Effector memory CD4-positive, alpha-beta T cell (primary cell): ENCODE data around the gene PLEKHM1.
"Not testable (repeated sequence)": the region's sequence is repeated elsewhere in the genome, so short reads cannot be mapped to it uniquely, and the experiment has no call there.

Source experiments
- DNase-seq, 3 donors: peaks; one replicate each; pipeline ENCODE4 v3.0.0-alpha.2; 2020
- H3K27ac ChIP-seq: 2 replicates; pipeline ENCODE4 v1.7.0; 2013; ENCODE audit warnings: mild to moderate bottlenecking, low read length, moderate library complexity; ENCODE audit not compliant: insufficient read depth, poor library complexity, severe bottlenecking
- H3K27me3 ChIP-seq: replicated peaks from 2 replicates; pipeline ENCODE4 v1.7.0; 2013; ENCODE audit warnings: mild to moderate bottlenecking, low read length; ENCODE audit not compliant: insufficient read depth, control insufficient read depth, poor library complexity, severe bottlenecking
- H3K36me3 ChIP-seq: 2 replicates; pipeline ENCODE4 v1.7.0; 2013; ENCODE audit warnings: mild to moderate bottlenecking, low read length, moderate library complexity; ENCODE audit not compliant: control insufficient read depth, insufficient read depth
- H3K4me1 ChIP-seq: 2 replicates; pipeline ENCODE4 v1.7.0; 2013; ENCODE audit warnings: low read length, mild to moderate bottlenecking; ENCODE audit not compliant: control insufficient read depth, insufficient read depth, poor library complexity, severe bottlenecking
- H3K4me3 ChIP-seq: 2 replicates; pipeline ENCODE4 v1.7.0; 2013; ENCODE audit warnings: low read length, low read depth, mild to moderate bottlenecking; ENCODE audit not compliant: insufficient read depth, poor library complexity, severe bottlenecking
- H3K9me3 ChIP-seq: 2 replicates; pipeline ENCODE4 v1.7.0; 2013; ENCODE audit warnings: mild to moderate bottlenecking, low read length, moderate library complexity; ENCODE audit not compliant: control insufficient read depth

PLEKHM1 gene

DNA sequence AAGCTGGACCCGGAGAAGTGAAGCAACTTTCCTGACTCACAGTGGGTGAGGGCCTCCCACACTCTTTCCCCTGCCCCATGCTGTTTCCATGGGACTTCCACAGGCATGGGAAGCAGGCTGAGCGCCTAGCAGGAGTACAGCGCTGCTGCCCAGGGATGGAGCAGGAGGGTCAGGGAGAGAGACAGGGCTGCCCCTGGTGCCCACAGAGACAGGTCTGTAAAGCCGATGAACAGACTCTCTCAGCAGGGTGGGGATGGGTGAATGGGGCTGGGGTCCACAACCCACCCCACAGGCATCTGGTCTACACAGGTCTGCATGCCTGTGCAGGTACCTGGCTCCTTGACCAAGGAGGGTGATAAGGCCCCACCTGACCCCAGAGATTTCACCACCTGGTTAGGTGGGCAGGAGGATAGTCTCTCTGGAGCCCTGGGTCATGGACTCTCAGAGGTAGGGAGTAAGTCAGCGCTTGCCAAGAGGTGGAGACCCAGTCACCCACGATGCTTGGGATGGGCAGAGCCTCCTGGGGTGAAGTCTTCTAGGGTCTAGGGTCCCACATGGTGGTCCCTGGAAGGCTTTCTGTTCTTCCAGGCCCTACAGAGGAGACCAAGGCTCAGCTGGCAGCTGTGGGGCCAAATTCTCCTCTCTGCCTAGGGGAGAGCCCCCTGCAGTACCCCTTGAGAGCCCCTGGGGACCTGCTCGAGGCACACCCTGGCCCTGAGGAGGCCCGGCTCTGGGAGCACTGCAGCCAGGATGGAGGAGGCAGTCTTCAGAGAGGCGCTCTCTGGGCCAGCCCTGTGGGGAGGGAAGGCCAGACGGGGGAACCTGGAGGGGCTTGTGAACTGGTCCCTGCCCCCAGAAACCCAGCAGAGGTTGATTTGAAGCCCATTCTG, 46.9 kb downstream of the PLEKHM1 start:
- not testable (repeated sequence) for H3K4me1 ChIP-seq, DNase-seq, H3K36me3 ChIP-seq, H3K9me3 ChIP-seq, H3K4me3 ChIP-seq, H3K27ac ChIP-seq, H3K27me3 ChIP-seq

GRCh38 chr17:45441526-45442310, 48.8 kb downstream of the PLEKHM1 start:
- no peak overlapping the region for H3K4me3 ChIP-seq
- peaks cover 13% of the 10 kb centered on the region for H3K36me3 ChIP-seq
- no peaks in the 10 kb centered on the region for H3K27me3 ChIP-seq
- no peaks in the 10 kb centered on the region for H3K9me3 ChIP-seq
- H3K27ac ChIP-seq, result no peak overlapping the region
- H3K4me1 ChIP-seq, result no peaks in the 10 kb centered on the region
- DNase-seq, result no peak

- H3K27me3 ChIP-seq, H3K4me3 ChIP-seq, H3K4me1 ChIP-seq, H3K9me3 ChIP-seq, H3K27ac ChIP-seq, DNase-seq: not testable (repeated sequence)
- H3K36me3 ChIP-seq, result peaks cover 13% of the 10 kb centered on the region
These were observed 49.5 kb downstream of the PLEKHM1 start for GRCh38 chr17:45440839-45441515.

- Histone ChIP-seq H3K4me3 (no peak overlapping the region), H3K4me1 (no peaks in the 10 kb centered on the region), H3K27me3 (no peaks in the 10 kb centered on the region), H3K27ac (no peak overlapping the region), H3K36me3 (peaks cover 13% of the 10 kb centered on the region), H3K9me3 (no peaks in the 10 kb centered on the region)
- DNase-seq, result no peak
These were observed 50.3 kb downstream of the PLEKHM1 start for GRCh38 chr17:45440161-45440778.

DNA sequence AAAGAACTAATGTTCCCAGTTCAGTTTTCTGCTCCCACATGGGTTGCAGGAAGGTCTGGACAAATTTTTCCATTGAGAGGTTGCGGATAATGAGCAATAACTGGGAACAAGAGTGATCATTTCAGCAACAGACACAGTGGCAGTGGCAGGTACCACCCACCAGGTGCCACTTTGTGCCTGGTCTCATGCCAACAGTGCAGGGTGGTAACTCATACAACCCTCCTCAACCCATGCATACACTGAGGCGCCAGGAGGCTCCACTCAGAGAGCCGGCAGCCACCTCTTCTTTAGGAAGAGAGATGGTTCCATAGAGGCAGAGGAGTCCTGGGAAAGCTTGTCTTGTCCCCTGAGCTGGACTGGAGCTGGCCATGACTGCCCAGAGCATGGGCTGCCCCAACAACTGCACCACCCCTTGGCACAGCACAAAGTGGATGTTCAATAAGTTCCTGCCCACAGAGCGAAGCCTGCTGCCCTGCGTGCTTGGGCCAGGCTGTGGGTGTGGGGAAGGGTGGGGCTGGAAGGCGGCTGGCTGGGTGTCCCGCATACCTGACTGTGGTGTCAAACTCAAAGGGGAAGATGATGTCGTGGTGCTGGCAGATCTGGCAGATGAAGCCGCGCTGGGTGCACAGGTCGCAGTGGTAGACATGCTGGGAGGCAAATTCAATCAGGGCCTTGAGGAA, 51.5 kb downstream of the PLEKHM1 start:
- no peak for DNase-seq
- Histone ChIP-seq H3K9me3 (no peaks in the 10 kb centered on the region), H3K27me3 (no peaks in the 10 kb centered on the region), H3K36me3 (peaks cover 13% of the 10 kb centered on the region), H3K4me3 (no peak overlapping the region), H3K27ac (no peak overlapping the region), H3K4me1 (no peaks in the 10 kb centered on the region)

DNA sequence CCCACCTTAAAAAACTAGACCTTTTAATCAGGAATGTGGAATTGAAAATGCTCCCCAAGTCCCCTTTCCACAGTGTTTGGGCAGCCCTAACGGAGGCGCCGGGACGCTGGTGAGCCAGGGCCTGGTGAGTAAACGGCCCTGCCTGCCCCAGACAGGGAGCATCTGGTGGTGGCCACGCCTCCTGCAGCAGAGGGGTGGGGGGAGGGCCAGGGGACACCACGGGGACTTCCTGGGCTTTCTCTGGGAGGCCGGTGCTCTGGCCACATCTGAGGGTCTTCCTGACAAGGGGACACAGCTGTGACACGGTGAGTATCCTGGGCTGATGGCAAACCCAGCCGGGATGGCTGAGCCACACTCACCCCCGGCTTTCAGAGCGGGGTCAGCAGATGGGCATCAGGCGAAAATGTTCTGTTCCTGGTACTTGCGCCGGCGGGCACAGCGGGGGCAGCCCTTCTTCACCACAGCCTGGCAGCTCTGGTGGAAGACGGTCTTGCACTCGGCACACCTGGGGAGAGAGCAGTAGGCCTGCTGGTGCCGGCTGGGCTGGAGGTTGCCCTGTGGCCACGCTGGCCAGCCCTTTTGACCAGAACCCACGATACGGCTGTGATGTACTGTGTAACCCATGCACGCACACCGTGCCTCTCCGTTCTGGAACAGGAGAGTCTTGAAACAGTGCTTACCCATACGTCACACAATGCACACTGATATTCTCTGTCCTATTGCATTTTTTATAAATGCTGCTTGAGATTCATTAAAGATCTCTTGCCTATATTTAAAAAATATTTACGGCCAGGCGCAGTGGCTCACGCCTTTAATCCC, 52.8 kb downstream of the PLEKHM1 start:
- H3K27me3 ChIP-seq, result no peaks in the 10 kb centered on the region
- DNase-seq, result no peak
- H3K27ac ChIP-seq, result no peak overlapping the region
- no peaks in the 10 kb centered on the region for H3K4me1 ChIP-seq
- no peak overlapping the region for H3K4me3 ChIP-seq
- H3K36me3 ChIP-seq, result peaks cover 13% of the 10 kb centered on the region
- no peaks in the 10 kb centered on the region for H3K9me3 ChIP-seq

DNA sequence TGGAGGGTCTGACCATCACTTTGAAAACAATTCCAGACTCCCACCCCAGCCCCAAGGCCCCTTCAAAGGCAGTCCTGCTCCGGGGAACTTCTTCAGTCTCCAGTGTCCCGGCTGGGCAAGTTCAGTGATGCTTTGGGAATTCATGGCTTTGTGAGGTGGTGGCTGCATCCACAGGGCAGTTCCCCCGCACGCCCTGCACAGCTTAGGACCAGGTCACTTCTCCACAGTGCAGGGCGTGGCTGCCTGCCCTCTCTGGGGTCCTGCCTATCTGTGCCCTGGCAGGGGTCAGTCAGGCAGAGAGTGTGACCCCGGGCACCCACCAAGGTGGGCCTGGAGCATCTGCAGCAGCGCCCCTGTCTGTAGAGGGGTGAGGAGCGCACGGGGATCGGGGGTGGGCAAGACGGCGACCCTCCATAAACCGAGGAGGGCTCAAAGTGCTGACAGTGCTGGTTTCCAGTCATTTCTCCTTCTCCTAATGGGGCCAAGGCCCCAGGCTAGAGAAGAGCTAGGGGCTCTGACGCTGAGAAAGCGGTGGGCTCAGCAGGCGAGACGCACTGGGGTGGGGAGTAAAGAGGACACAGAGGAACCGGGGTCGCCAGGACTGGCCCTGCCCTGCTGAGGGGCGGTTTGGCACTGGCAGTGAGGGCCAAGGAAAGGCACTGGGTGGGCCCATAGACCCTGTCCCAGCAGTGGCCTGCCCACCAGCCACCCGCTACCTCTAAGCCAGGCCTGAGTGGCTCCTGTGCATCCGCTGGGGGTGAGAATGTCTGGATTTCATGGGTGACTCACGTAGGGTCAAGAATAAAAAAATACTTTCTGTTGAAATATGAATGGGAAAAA, 53.7 kb downstream of the PLEKHM1 start:
- DNase-seq, result no peak
- H3K27ac ChIP-seq, result no peak overlapping the region
- no peak overlapping the region for H3K4me3 ChIP-seq
- H3K27me3 ChIP-seq, result no peaks in the 10 kb centered on the region
- H3K4me1 ChIP-seq, result no peaks in the 10 kb centered on the region
- H3K9me3 ChIP-seq, result no peaks in the 10 kb centered on the region
- peaks cover 13% of the 10 kb centered on the region for H3K36me3 ChIP-seq

DNA sequence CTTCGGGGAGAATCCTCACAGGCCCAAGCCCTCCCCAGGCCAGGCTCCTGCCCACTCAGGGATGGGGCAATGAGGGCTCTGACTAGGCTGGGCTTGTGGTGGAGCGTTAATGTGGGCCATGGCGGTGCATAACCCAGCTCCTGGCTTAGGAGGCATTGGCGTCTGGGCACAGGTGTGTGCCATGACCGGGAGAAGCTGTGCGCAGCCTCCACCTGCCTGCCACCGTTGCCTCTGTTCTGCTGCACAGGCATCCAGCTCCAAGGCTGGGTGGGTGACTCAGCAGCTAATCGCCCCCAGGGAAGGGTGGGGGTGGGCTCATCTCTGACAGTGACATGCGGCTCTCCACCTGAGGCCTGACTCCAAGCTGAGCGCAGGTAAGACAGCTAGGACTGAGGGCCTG, 54.4 kb downstream of the PLEKHM1 start:
- H3K4me3 ChIP-seq, result no peak overlapping the region
- H3K36me3 ChIP-seq, result peaks cover 13% of the 10 kb centered on the region
- H3K27ac ChIP-seq, result no peak overlapping the region
- no peak for DNase-seq
- H3K4me1 ChIP-seq, result peaks cover 5% of the 10 kb centered on the region
- no peaks in the 10 kb centered on the region for H3K27me3 ChIP-seq
- no peaks in the 10 kb centered on the region for H3K9me3 ChIP-seq
